HepG2 (cell line): ENCODE data around the gene LSM5. TPM values are rescaled to one million over a fixed set of nuclear protein-coding genes. Genes with fewer than 3 reads are reported as not detected.

ENCODE experiments used
- ATAC-seq: fragments of 200-7000 bp; cut with Tn5 transposase; 3 replicates; pipeline ENCODE4 v1.9.1; 2020; ENCODE audit warnings: mild to moderate bottlenecking, moderate library complexity
- BruUV-seq: library from RNA; stranded (reverse); fragments of 400-500 nt; replicated peaks from 2 replicates; lab custom pipeline; 2021; lab: Mats Ljungman, UMichigan
- CTCF ChIA-PET: fragments of 300-600 bp; formaldehyde crosslinking; extraction: SDS; loops from one replicate; lab custom pipeline; 2021; ENCODE audit warnings: low total read pairs, inconsistent platforms, low intra/inter-chr PET ratio; lab: Yijun Ruan, JAX
- POLR2A ChIA-PET: fragments of 350-600 bp; sonication (Branson Sonifier 250); formaldehyde crosslinking; loops from one replicate; lab custom pipeline; 2020; ENCODE audit warnings: antibody characterized with exemption, inconsistent platforms; lab: Yijun Ruan, JAX
- DNase-seq: peaks from one replicate; pipeline ENCODE4 v3.0.0-alpha.2; 2015; ENCODE audit warnings: low spot score
- FAIRE-seq: peaks from 3 replicates; lab custom pipeline; 2011; peaks lifted over from hg19 to GRCh38; lab: Jason Lieb, UNC
- H2AFZ ChIP-seq: one replicate; pipeline ENCODE4 v1.6.1; 2011; ENCODE audit warnings: low read length, inconsistent platforms
- H3K27ac ChIP-seq: fragments of 300-600 bp; 3 replicates; pipeline ENCODE4 v1.8.0; 2011; ENCODE audit warnings: mixed run types, mild to moderate bottlenecking, mixed read lengths, low read length, inconsistent platforms; ENCODE audit not compliant: insufficient read depth; ENCODE audit errors: extremely low read length
- H3K27me3 ChIP-seq, 2 experiments: fragments of 200-600 bp in 1 of 2; 2 replicates in 1 of 2; 3 replicates in 1 of 2; pipeline versions ENCODE4 v1.6.0 to v1.8.0; 2011; ENCODE audit warnings: low read length in 2 of 2, mild to moderate bottlenecking in 2 of 2, moderate library complexity in 2 of 2, inconsistent platforms in 1 of 2; ENCODE audit not compliant: insufficient read depth in 2 of 2, control insufficient read depth in 1 of 2
- H3K36me3 ChIP-seq, 2 experiments: fragments of 200-600 bp in 1 of 2; replicated peaks in 1 of 2; 2 replicates in 1 of 2; 3 replicates in 1 of 2; pipeline versions ENCODE4 v1.5.1 to v1.8.0; 2011; ENCODE audit warnings: low read length in 2 of 2, inconsistent platforms in 1 of 2; ENCODE audit not compliant: insufficient read depth in 2 of 2, control insufficient read depth in 1 of 2
- H3K4me1 ChIP-seq: 2 replicates; pipeline ENCODE4 v1.5.1; 2012; ENCODE audit warnings: low read length, inconsistent platforms; ENCODE audit not compliant: insufficient read depth
- H3K4me2 ChIP-seq: 2 replicates; pipeline ENCODE4 v1.6.0; 2011; ENCODE audit warnings: low read depth, low read length, inconsistent platforms
- H3K4me3 ChIP-seq, 3 experiments: fragments of 200-600 bp in 1 of 3; sonication (generic), shearing (Covaris generic) in 1 of 3; replicated peaks in 1 of 3; 2 replicates each; pipeline ENCODE4 v1.5.1; 2011 to 2016; ENCODE audit warnings: low read length in 3 of 3, inconsistent platforms in 2 of 3, low read depth in 2 of 3, mild to moderate bottlenecking in 2 of 3, control low read depth in 1 of 3, mixed read lengths in 1 of 3; ENCODE audit not compliant: insufficient read depth in 1 of 3
- H3K79me2 ChIP-seq: one replicate; pipeline ENCODE4 v1.6.1; 2011; ENCODE audit warnings: low read length, inconsistent platforms; ENCODE audit not compliant: insufficient read depth
- H3K9ac ChIP-seq: 2 replicates; pipeline ENCODE4 v1.6.0; 2011; ENCODE audit warnings: mild to moderate bottlenecking, low read depth, low read length, inconsistent platforms; ENCODE audit not compliant: insufficient read depth
- H3K9me3 ChIP-seq: 2 replicates; pipeline ENCODE4 v1.5.1; 2012; ENCODE audit warnings: mild to moderate bottlenecking, low read length
- H4K20me1 ChIP-seq: 2 replicates; pipeline ENCODE4 v1.6.0; 2011; ENCODE audit warnings: inconsistent platforms, mild to moderate bottlenecking, low read length, moderate library complexity; ENCODE audit not compliant: insufficient read depth
- BRCA1 ChIP-seq: sonication (generic); formaldehyde crosslinking; IDR thresholded peaks from 2 replicates; pipeline ENCODE4 v1.4.0; 2020; ENCODE audit warnings: missing genetic modification reagents
- GABPB1 ChIP-seq: IDR thresholded peaks from 2 replicates; pipeline ENCODE4 v1.6.1; 2016; ENCODE audit warnings: mild to moderate bottlenecking, missing genetic modification reagents, moderate library complexity, missing compliant biosample characterization
- HOXA7 ChIP-seq: sonication (generic); formaldehyde crosslinking; IDR thresholded peaks from 2 replicates; pipeline ENCODE4 v1.8.1; 2022; ENCODE audit warnings: mild to moderate bottlenecking, missing genetic modification reagents, moderate library complexity
- MAX ChIP-seq: IDR thresholded peaks from 2 replicates; pipeline ENCODE4 v1.6.1; 2012; ENCODE audit warnings: inconsistent platforms
- MLX ChIP-seq: IDR thresholded peaks from 2 replicates; pipeline ENCODE4 v1.6.1; 2016
- MTA1 ChIP-seq: sonication (generic); formaldehyde crosslinking; IDR thresholded peaks from 2 replicates; pipeline ENCODE4 v1.4.0; 2020; ENCODE audit warnings: missing genetic modification reagents, mild to moderate bottlenecking, borderline replicate concordance
- NCOA1 ChIP-seq: sonication (generic); formaldehyde crosslinking; IDR thresholded peaks from 2 replicates; pipeline ENCODE4 v1.9.0; 2021; ENCODE audit warnings: missing genetic modification reagents
- PAX8 ChIP-seq: sonication (generic); formaldehyde crosslinking; IDR thresholded peaks from 2 replicates; pipeline ENCODE4 v1.8.0; 2022; ENCODE audit warnings: mild to moderate bottlenecking, missing genetic modification reagents, borderline replicate concordance
- REXO4 ChIP-seq: sonication (generic); formaldehyde crosslinking; IDR thresholded peaks from 2 replicates; pipeline ENCODE4 v1.8.0; 2022; ENCODE audit warnings: missing genetic modification reagents, mild to moderate bottlenecking, borderline replicate concordance
- SKI ChIP-seq: fragments of 450-650 bp; IDR thresholded peaks from one replicate; pipeline ENCODE4 v1.6.1; 2018; ENCODE audit warnings: mild to moderate bottlenecking; ENCODE audit not compliant: partially characterized antibody
- SNAPC5 ChIP-seq: sonication (generic); formaldehyde crosslinking; IDR thresholded peaks from 2 replicates; pipeline ENCODE4 v1.8.1; 2023; ENCODE audit warnings: mild to moderate bottlenecking, missing genetic modification reagents, borderline replicate concordance
- STAT6 ChIP-seq: sonication (generic); formaldehyde crosslinking; IDR thresholded peaks from 2 replicates; pipeline ENCODE4 v1.4.0; 2020; ENCODE audit warnings: missing genetic modification reagents, mild to moderate bottlenecking, borderline replicate concordance
- SUZ12 ChIP-seq: fragments of 150-350 bp; IDR thresholded peaks from 2 replicates; pipeline ENCODE4 v1.6.1; 2014; ENCODE audit warnings: low read depth, low read length
- TBL1XR1 ChIP-seq: fragments of 150-350 bp; IDR thresholded peaks from 2 replicates; pipeline ENCODE4 v1.6.1; 2014; ENCODE audit warnings: borderline replicate concordance, low read length; ENCODE audit not compliant: partially characterized antibody
- ZFAT ChIP-seq: sonication (generic); formaldehyde crosslinking; conservative IDR thresholded peaks from 2 replicates; pipeline ENCODE4 v1.8.1; 2023; ENCODE audit warnings: missing genetic modification reagents, inconsistent platforms
- ZHX1 ChIP-seq: sonication (generic); formaldehyde crosslinking; IDR thresholded peaks from 2 replicates; pipeline ENCODE4 v1.8.1; 2022; ENCODE audit warnings: low read depth, mild to moderate bottlenecking, missing genetic modification reagents
- ZNF670 ChIP-seq: sonication (generic); formaldehyde crosslinking; IDR thresholded peaks from 2 replicates; pipeline ENCODE4 v1.8.0; 2022; ENCODE audit warnings: mild to moderate bottlenecking, missing genetic modification reagents, borderline replicate concordance
- ZNF761 ChIP-seq: sonication (generic); formaldehyde crosslinking; conservative IDR thresholded peaks from 2 replicates; pipeline ENCODE4 v1.4.0; 2020; ENCODE audit warnings: mild to moderate bottlenecking, missing genetic modification reagents
- WGBS: methylation state at CpG from one replicate; pipeline ENCODE4 v1.1.6; 2017; ENCODE audit warnings: low lambda C conversion rate; 5-methylcytosine and 5-hydroxymethylcytosine counted together
- in situ Hi-C: cut with HindIII; loops from 2 replicates; pipeline ENCODE4 v1.10.0; 2017; ENCODE audit warnings: low pct_unique_long_range_greater_than_20kb; ENCODE audit not compliant: extremely low pct_ligation_motif_present
- intact Hi-C: fragments of 100-400 bp; cut with micrococcal nuclease; formaldehyde crosslinking; loops from one replicate; pipeline ENCODE4 v1.10.0; 2022; ENCODE audit not compliant: unreplicated experiment
- polyA plus RNA-seq, 8 experiments: library from polyadenylated mRNA; depleted of rRNA in 3 of 8; stranded (reverse) in 7 of 8; unstranded in 1 of 8; fragments of >200 nt; fragmentation: Illumina TruSeq in 4 of 8; extraction: Trizol in 4 of 8; gene quantifications; 2 replicates each; pipeline versions ENCODE4 v1.2.1 to v1.2.3, GENCODE V29; 2011 to 2016; ENCODE audit warnings: low read depth in 4 of 8, missing spikeins in 1 of 8, mixed read lengths in 1 of 8; ENCODE audit not compliant: insufficient read depth in 1 of 8
- total RNA-seq, 5 experiments: library from RNA; depleted of rRNA; stranded (reverse); fragments of >200 nt; fragmentation: Illumina TruSeq; extraction: Trizol; gene quantifications; 2 replicates each; pipeline ENCODE4 v1.2.3, GENCODE V29; 2016; ENCODE audit warnings: low read depth in 1 of 5

Gene LSM5
- total and polyA plus RNA-seq, 2 of the 13 experiments (the other 11 are each of a cell fraction or from before 2014, with no cell fraction given), result 30.3 to 183 TPM

- no peaks in the 10 kb centered on the region for H3K27me3 ChIP-seq
- 0 out of 2 replicates have a peak, but pooled peaks cover 2% of the 10 kb centered on the region for H4K20me1 ChIP-seq
- WGBS, result 88% methylated on average over 8 of the region's 8 CpGs
- in situ Hi-C loops (no loop called here), intact Hi-C loops (loop anchor here (1.0 kb wide), 1 partner anchor 16 kb away; no protein-coding TSS in a partner anchor)
- BruUV-seq, result no TSS peak
- no peak overlapping the region for H3K9ac ChIP-seq
- H2AFZ ChIP-seq, result no peak overlapping the region
- H3K36me3 ChIP-seq, result peaks cover 2 to 10% of the 10 kb centered on the region in 2 experiments; a peak in 3 of 5 replicates
- H3K27ac ChIP-seq, result no peak overlapping the region
- ChIA-PET POLR2A (no interaction called here), CTCF (no interaction called here)
- no peaks in the 10 kb centered on the region for H3K9me3 ChIP-seq
- no peak for ATAC-seq
- H3K79me2 ChIP-seq, result peaks cover 43% of the 10 kb centered on the region
- no peak overlapping the region for H3K4me3 ChIP-seq
- DNase-seq, result no peak
- no peak for FAIRE-seq
- no peak overlapping the region for H3K4me2 ChIP-seq
- no peaks in the 10 kb centered on the region for H3K4me1 ChIP-seq
- TF ChIP-seq SUZ12 (no peak), BRCA1 (CRISPR knock-in tag) (no peak), NCOA1 (CRISPR knock-in tag) (no peak), GABPB1 (CRISPR knock-in tag) (no peak), ZNF670 (no peak), MLX (no peak), ZHX1 (CRISPR knock-in tag) (no peak), ZFAT (CRISPR knock-in tag) (no peak), STAT6 (CRISPR knock-in tag) (no peak), REXO4 (no peak), HOXA7 (CRISPR knock-in tag) (no peak), TBL1XR1 (no peak), MTA1 (CRISPR knock-in tag) (no peak), SNAPC5 (CRISPR knock-in tag) (no peak), MAX (no peak), PAX8 (CRISPR knock-in tag) (no peak), SKI (no peak), ZNF761 (no peak)
Observed at GRCh38 chr7:32533276-32534029, 43.3 kb upstream of the LSM5 start.
